NOMO-1 (cell line): ENCODE measurements around the gene PADI4.

Experiments
- DNase-seq, 2 experiments: peaks; one replicate each; lab custom pipeline; 2025; ENCODE audit not compliant: unreplicated experiment in 2 of 2; lab: John Stamatoyannopoulos, UW

PADI4 gene

GRCh38 chr1:17347769-17348592 lies 40.0 kb downstream of the PADI4 start:
- no peak for DNase-seq

- no peak for DNase-seq
These were observed 40.7 kb downstream of the PADI4 start for GRCh38 chr1:17348593-17349234.

- no peak for DNase-seq
These were observed 42.1 kb downstream of the PADI4 start for GRCh38 chr1:17350083-17350482.

GRCh38 chr1:17350928-17351446 lies 43.0 kb downstream of the PADI4 start:
- DNase-seq, result no peak

- DNase-seq, result no peak
These were observed 43.8 kb downstream of the PADI4 start for GRCh38 chr1:17351598-17352324.

- DNase-seq, result no peak
These were observed 44.5 kb downstream of the PADI4 start for GRCh38 chr1:17352419-17352909.

- DNase-seq, result no peak
These were observed 47.9 kb downstream of the PADI4 start for GRCh38 chr1:17355898-17356297.

GRCh38 chr1:17356387-17357026 lies 48.5 kb downstream of the PADI4 start:
- no peak for DNase-seq

GRCh38 chr1:17358557-17358956 lies 50.6 kb downstream of the PADI4 start:
- no peak for DNase-seq

- no peak for DNase-seq
These were observed 51.0 kb downstream of the PADI4 start for GRCh38 chr1:17359031-17359430.

- no peak for DNase-seq
These were observed 51.8 kb downstream of the PADI4 start for GRCh38 chr1:17359808-17360207.

GRCh38 chr1:17360272-17360956 lies 52.4 kb downstream of the PADI4 start:
- no peak for DNase-seq

GRCh38 chr1:17361687-17362086 lies 53.7 kb downstream of the PADI4 start:
- DNase-seq, result no peak

GRCh38 chr1:17363351-17363750 lies 55.4 kb downstream of the PADI4 start:
- DNase-seq, result no peak

GRCh38 chr1:17363771-17364170 lies 55.8 kb downstream of the PADI4 start:
- DNase-seq, result no peak

GRCh38 chr1:17365293-17365692 lies 57.3 kb downstream of the PADI4 start:
- peak; percentile 21 to 75 for DNase-seq

GRCh38 chr1:17369466-17369865 lies 61.5 kb downstream of the PADI4 start:
- DNase-seq, result no peak

GRCh38 chr1:17370618-17371017 lies 62.6 kb downstream of the PADI4 start:
- DNase-seq, result no peak

- DNase-seq, result no peak
These were observed 63.9 kb downstream of the PADI4 start, which contains the start of gene PADI6 for GRCh38 chr1:17371896-17372295. PADI6 (plus strand) TSS chr1:17372196; CDS start chr1:17372246, 50 bp downstream.

GRCh38 chr1:17372955-17373354 lies 65.0 kb downstream of the PADI4 start:
- no peak for DNase-seq
